ENCODE measurements around the gene ESPNL.
A peak's percentile ranks its signal among the peaks of the same experiment; 100 is the strongest.

Gene ESPNL

GRCh38 chr2:238097201-238097987 lies 2.7 kb upstream of the ESPNL start:
- Histone ChIP-seq H3K27ac (no peak overlapping the region), H3K4me3 (no peak overlapping the region)

DNA sequence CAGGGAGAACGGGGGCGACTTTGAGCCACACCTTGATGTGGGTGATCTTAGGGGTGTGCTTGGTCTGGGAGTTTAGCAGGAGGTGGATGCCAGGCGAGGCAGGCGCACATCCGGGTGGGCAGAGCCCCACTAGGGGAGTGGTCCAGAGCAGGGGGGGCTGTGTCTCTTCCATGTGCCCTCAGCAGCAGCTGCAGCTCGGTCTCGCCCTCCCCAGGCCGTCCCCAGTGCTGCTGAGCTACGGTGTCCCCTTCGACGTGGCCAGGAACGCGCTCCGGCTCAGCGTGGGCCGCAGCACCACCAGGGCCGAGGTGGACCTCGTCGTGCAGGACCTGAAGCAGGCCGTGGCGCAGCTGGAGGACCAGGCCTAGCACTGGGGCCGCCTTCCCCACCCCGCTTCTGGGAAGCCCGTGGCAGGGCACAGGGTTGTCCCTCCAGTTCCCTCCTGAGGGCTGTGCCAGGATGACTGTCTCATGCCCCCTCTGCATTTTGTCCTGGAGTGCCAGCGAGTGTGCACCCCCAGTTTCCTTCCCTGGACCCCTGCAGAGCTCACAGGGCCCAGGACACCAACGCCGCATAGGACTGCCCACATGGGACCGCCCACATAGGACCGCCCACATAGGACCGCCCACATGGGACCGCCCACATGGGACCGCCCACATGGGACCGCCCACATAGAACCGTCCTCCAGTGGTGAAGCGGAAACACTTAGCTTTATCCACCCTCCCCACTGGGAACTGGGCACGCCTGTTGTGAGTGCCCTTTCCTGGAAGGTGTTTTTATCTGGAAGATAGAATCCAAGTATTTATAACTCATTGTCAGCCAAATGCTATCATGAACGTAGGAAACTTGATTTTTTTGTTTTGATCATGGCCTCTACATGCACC lies 1.9 kb upstream of the ESPNL start:
- H3K4me3 ChIP-seq, result no peak overlapping the region
- peak overlapping the region in 7 of 21 experiments; percentile 2 to 54 (median 33) for H3K27ac ChIP-seq

DNA sequence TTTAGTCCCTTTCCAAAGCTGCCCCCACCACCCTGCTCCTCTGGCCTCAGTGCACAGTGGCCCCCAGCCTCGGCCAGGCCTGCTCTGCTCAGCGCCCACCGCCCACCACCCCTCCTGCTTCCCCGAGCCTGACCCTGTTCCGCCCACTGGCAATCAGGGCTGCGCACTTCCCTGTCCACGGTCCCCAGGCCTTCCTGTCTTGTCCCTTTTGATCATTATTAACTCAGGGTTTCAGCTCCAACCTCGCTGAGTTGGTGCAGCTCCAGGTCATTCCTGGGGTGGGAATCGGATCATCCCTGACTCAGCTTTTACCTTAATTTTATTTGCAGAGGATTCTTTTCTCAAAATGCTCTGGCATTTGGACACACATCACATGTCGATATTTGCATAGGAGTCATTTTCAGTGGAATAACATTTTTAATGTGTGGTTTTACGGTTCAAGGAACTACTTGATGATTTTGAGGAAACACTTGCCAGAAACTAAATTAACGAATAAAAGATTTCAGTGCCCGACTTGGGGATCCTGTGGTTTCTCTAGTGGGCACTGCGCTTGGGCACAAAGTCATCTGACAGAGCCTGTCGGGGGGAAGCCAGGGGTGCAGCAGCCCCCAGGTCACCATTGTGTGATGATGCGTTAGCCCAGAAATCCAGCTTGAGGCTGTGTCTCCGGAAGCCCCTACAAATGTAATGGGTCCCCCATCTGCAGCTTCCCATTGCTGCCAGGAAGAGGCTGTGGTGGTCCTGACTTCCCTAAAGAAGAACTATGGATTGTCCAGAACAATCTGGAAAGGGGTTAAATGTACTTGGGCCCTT lies 1.0 kb upstream of the ESPNL start:
- peak overlapping the region in 7 of 21 experiments; percentile 2 to 54 (median 33) for H3K27ac ChIP-seq
- H3K4me3 ChIP-seq, result no peak overlapping the region

DNA sequence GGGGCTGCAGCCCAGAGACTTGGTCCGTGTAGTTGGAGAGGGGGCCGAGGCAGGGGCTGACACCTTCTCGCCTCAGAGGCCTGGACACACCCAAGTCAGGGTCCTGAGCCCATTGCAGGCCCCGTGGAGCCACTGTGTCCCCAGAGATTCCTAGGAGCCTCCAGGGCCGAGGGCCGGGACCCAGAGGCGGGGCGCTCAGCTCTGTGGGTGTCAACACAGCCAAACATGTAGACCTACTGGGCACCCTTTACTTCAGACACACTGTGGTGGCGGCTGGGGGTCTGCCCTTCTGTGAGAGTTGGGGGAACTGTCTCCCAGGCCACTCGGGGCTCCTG lies 459 bp upstream of the ESPNL start:
- no peak overlapping the region for H3K27ac ChIP-seq

GRCh38 chr2:238100821-238101771 lies 956 bp downstream of the ESPNL start:
- no peak overlapping the region for H3K27ac ChIP-seq
- no peak overlapping the region for H3K4me3 ChIP-seq

More for the DNA sequence above, 459 bp upstream of the ESPNL start:
- no peak overlapping the region for H3K4me3 ChIP-seq

GRCh38 chr2:238101891-238102841 lies 2.0 kb downstream of the ESPNL start:
- Histone ChIP-seq H3K27ac (no peak overlapping the region), H3K4me3 (no peak overlapping the region)

- H3K27ac ChIP-seq, result no peak overlapping the region
- no peak overlapping the region for H3K4me3 ChIP-seq
Measured at GRCh38 chr2:238102865-238103264, 2.7 kb downstream of the ESPNL start.

DNA sequence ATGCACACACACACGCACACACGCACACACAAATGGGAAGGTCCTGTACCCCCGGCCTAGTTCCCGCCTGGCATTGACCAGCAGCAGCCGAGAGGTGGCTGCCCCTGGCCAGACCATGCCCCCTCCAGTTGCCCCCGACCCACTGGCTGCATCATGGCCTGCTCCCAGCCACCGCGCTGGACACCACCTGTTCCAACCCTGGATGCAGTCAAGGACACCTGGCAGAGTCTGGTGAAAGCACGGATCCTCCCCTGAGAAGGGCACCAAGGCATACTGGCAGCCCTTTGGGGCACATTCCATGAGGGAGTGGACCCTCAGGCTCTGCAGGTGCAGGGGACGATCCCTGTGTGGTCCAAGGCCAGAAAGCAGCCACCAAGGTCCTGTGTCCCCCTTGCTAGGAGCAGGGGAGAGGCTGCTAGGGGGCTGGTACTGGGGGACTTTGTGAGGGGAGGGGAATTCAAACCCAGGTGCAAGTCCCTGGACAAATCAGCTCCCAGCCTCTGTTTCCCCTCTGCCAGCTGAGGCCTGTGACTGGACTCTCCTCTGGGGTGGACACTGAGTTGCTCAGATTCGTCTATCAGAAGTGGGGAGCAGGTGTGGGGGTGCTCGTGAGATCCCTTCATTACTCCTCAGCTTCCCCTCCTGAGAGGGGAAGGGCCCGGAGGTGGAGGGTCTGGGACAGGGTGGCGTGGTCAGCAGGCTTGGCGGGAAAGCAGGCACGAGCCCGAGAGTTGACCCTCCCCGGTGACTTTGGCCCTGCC lies 3.5 kb downstream of the ESPNL start:
- H3K27ac ChIP-seq, result no peak overlapping the region
- H3K4me3 ChIP-seq, result no peak overlapping the region

DNA sequence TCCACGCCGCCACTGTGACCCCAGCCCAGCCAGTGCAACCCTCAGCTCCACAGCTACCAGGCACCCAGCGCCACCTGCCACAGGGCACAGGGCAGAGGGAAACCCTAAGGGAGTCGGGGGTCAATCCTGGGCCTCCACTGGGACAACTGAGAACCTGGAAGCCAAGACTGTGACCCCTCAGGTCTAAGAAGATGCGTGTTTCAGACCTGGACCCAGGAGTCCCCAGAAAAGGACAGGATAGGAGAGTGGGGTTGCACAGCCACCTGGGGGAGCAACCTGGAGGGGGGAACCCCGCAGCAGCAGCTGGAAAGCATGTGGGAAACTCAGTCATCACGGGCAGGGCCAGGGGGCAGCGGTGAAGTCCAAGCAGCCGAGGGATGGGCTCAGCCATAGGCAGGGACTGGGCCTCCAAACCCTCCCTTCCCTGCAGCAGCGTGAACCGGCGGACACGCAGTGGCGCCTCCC lies 4.1 kb downstream of the ESPNL start:
- H3K27ac ChIP-seq, result no peak overlapping the region
- H3K4me3 ChIP-seq, result no peak overlapping the region

GRCh38 chr2:238104691-238105371 lies 4.7 kb downstream of the ESPNL start:
- H3K27ac ChIP-seq, result no peak overlapping the region

GRCh38 chr2:238105506-238106338 lies 5.6 kb downstream of the ESPNL start:
- H3K27ac ChIP-seq, result no peak overlapping the region
- no peak overlapping the region for H3K4me3 ChIP-seq

More at GRCh38 chr2:238104691-238105371, 4.7 kb downstream of the ESPNL start:
- H3K4me3 ChIP-seq, result no peak overlapping the region

DNA sequence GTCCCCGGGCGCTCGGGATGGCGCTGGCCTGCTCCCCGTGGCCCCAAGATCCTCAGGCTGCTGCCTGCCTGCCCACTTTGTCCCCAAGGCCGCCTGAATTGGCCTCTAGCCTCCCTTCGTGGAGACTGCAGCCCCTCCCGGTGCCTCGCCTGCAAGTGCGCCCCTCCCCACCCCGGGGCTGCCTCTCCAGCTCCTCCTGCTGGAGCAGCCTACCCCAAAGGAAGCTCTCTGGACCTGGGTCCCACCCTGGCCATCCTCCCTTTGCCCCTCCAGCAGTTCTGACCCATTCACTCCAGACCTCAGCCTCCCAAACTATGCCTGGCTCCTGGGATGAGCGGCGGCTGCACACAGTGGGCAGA lies 6.2 kb downstream of the ESPNL start:
- Histone ChIP-seq H3K27ac (no peak overlapping the region), H3K4me3 (no peak overlapping the region)

- peak overlapping the region in 1 of 21 experiments; percentile 66 for H3K27ac ChIP-seq
- H3K4me3 ChIP-seq, result no peak overlapping the region
Measured at GRCh38 chr2:238106698-238107524, 6.8 kb downstream of the ESPNL start.

- H3K27ac ChIP-seq, result peak overlapping the region in 1 of 21 experiments; percentile 66
- no peak overlapping the region for H3K4me3 ChIP-seq
Measured at GRCh38 chr2:238107525-238108422, 7.6 kb downstream of the ESPNL start.
